ENCODE measurements around the gene SNX32.

- TF ChIP-seq CTCF (IDR thresholded peaks at IDR 0.05; ENCODE audit: low read length), result no peak
- TF ChIP-seq EZH2phosphoT487 (IDR thresholded peaks at IDR 0.05; ENCODE audit: low read length), result no peak
- no peak for TF ChIP-seq EZH2 (optimal IDR thresholded peaks at IDR 0.05; ENCODE audit: low read depth, low read length)
Measured at GRCh38 chr11:65895482-65895981, 61.8 kb downstream of the SNX32 start.
